Hematopoietic multipotent progenitor cell treated with erythropoietin and hydrocortisone succinate and interleukin-3 and kit ligand, for 6 days (in vitro differentiated cells): ENCODE measurements around the gene HNRNPM.

Experiments used
- DNase-seq: peaks from one replicate; pipeline ENCODE4 v3.0.0-alpha.2; 2015

The HNRNPM gene

DNA sequence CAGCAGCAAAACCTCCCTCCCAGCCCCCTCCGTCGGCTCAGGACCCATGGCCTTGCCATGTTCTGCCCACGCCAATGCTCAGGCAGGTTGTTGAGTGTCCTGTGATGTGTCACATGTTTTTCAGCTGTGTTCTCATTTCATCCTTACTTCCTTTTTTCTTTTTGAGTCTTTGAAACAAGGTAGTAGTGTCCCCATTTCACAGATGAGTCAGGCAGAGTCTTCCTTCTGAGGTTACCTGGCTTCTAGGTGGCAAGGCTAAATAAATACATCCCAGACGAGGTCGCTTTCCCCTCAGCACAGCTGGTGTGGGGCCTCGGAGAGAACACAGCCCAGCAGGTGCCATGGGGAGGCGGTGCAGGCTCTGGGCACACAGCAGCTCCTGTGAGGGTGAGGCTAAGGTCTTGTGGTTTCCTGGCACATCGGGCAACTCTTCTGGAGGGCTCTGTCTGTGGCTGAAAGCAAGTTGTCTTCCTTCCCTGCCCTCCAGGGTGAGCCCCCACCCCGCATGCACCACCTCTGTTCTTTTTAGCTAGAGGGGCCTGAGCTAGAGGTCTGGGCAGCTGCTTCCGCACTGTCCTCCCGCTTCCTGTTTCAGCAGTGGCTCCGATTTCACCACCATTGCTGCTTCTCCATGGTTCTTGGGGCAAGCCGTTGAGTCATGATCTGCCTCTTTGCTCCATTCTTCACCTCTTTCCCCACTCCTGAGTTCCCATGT, 42.5 kb downstream of the HNRNPM start:
- peak; percentile 78 for DNase-seq

- no peak for DNase-seq
These were observed 43.6 kb downstream of the HNRNPM start for GRCh38 chr19:8488365-8488764.

- no peak for DNase-seq
These were observed 45.0 kb downstream of the HNRNPM start for GRCh38 chr19:8489561-8490394.

GRCh38 chr19:8490395-8490760, 45.6 kb downstream of the HNRNPM start:
- DNase-seq: no peak

DNA sequence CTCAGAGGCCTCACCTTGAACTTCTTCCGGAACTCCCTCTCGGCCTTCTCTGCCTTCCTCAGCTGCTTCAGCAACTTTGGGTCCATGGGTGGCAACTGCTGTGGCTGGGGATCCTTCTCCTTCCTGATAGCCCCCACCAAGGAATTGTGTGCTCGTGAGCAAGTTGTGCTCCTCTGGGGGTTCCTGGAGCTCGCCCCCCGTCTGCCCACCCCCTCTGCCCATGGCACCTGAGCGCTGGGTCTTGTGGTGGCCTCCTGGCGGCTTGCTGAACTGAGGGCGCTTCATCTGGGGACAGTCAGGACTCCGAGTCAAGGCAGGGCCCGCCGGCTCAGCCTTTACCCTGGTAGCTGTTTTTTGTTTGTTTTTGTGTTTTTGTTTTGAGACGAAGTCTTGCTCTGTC, 46.1 kb downstream of the HNRNPM start:
- DNase-seq: no peak

GRCh38 chr19:8491574-8491973, 46.8 kb downstream of the HNRNPM start:
- DNase-seq: no peak

GRCh38 chr19:8494158-8494557, 49.4 kb downstream of the HNRNPM start:
- peak; percentile 66 for DNase-seq

DNA sequence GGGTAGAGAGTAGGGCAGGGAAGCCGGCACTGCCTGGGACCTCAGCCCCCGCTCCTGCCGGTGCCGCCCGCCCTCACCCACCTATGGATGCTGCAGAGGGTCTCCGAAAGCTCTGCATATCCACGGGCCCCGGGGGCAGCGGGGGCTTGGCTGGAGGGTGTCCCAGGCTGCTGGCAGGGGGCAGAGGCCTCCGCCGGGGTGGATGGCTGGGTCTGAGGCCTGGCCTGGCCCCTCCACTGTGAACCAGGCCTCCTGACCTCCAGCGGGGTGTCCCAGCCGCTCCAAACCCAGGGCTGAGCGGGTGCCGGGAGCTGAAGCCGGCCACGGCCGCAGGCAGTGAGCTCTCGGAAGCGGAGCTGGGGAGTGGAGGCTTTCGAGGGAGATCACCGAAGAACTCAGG, 53.5 kb downstream of the HNRNPM start:
- DNase-seq: no peak

DNA sequence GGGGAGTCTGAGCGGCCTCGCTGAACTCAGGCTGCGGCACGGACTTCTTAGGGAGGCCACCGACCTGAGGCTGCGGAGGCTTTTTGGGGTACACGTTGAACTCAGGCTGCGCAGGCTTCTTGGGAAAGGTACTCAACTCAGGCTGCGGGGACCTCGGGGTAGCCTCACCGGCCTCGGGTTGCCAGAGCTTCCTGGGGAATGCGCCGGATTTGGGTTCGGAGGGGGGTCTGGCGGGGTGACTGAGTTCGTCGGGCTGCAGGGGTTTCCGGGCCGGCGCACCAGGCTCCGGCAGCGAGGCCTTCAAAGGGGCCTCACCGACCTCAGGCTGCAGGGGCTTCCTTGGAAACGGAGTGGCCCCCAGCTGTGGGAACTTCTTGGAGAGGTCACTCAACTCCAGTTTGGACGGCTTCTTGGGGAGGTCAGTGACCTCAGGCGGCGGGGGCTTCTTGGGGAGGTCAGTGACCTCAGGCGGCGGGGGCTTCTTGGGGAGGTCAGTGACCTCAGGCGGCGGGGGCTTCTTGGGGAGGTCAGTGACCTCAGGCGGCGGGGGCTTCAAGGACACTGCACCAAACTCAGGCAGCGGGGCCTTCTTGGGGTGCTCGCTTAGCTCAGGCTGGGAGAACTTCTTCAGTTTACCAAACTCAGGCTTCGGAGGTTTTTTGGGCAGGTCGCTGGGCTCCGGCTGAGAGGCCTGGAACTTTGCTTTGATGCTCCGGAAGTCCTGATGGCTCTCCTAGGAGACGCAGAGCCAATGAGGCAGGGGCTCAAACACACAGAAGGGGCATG, 54.5 kb downstream of the HNRNPM start:
- DNase-seq: no peak

DNA sequence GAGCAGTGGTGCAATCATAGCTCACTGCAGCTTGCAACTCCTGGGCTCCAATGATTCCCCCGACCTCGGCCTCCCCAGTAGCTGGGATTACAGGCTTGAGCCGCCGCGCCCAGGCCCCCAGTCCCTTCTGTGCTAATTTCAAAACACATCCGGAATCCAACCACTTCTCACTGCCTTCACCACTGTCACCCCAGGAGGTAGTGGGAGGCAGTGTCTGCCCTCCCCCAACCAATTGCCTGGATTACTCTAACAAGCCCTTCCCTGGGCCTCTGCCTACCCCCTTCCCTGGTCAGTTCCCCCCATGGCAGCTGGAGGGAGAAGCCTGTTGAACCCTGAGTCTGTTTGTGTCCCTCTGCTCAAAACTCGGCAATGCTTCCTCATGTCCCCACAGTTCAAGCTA, 55.4 kb downstream of the HNRNPM start:
- peak; percentile 59 for DNase-seq

- DNase-seq: no peak
These were observed 56.7 kb downstream of the HNRNPM start for GRCh38 chr19:8501516-8501915.

GRCh38 chr19:8501981-8502380, 57.2 kb downstream of the HNRNPM start:
- DNase-seq: no peak

- DNase-seq: no peak
These were observed 58.7 kb downstream of the HNRNPM start for GRCh38 chr19:8503510-8503909.

DNA sequence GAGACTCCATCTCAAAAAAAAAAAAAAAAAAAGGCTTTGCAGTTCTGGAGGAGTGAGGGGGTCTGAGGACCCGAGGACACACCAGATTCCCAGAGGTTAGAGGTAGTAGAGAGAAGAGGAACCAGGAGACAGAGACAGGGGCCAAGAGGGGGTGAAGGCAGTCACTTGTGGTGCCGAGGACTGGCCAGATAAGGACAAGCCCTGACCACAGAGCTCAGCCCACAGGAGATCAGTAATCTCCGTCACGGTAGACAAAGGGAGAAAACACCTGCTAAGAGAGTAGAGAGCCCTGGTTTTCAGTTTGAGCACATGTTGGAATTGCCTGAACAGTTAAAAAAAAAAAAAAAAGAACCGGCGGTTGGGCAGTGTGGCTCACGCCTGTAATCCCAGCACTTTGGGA, 59.4 kb downstream of the HNRNPM start:
- peak; percentile 85 for DNase-seq

- no peak for DNase-seq
These were observed 60.1 kb downstream of the HNRNPM start for GRCh38 chr19:8504919-8505318.

DNA sequence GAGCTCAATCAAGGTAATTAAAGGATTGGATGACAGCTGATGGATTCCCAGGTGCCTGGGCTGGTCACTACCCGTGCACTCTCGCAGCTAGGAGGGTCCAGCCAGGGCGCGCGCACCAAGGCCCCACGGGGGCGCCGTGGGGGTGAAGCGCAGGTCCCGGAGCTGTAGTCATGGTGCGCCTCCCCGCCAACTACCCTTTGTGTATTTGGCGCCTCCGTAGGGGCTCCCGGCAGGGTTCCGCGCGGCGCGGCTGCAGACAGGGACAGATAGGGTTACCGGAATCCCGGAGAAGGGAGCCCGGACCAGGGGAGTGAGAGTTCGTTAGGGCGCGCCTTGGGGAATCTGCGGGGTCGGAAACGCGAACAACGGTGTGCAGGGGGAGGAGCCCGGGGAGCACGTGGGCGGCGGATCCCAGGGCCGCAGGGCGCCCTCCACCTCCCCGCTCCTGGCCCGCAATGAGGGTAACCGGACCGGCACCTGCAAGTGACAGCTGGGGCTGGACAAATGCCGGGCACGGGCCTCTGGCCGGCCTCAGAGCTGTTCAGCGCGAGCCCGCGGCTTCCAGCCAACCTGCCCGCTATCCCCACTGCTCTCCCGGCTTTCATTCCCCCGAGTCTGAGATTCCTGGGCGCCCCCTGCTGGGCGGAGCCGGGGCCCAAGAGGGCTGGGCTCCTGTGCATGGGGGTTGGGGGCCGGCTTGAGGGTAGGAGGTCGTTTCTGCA, 61.1 kb downstream of the HNRNPM start:
- DNase-seq: peak; percentile 75

DNA sequence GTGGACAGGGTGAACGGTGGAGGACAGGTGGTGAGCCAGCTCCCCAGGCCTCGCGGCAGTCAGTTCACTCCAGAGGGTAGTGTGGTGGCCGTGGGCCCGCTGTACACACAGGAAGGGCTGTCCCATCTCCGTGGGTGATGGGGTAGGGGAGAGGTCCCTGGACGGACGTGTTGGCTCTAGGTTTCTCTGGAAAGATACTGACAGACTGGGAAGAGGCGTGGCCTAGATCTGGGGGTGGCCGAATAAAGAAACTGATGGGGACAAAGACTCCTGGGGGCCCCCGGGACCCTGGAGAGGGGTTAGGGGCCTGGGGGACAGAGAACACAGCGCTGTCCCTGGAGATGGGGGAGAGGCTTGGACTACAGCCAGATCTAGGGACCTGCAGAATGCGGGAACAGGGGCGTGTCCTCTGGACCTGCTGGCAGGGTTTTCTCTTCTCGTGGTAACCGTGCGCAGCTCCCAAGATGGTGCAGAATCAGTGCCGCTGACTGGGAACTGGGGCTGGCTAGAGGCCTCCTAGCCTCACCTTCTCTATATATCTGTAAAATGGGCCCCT, 61.7 kb downstream of the HNRNPM start:
- no peak for DNase-seq

GRCh38 chr19:8510589-8511115, 65.9 kb downstream of the HNRNPM start:
- no peak for DNase-seq

GRCh38 chr19:8511573-8512101, 66.9 kb downstream of the HNRNPM start:
- DNase-seq: no peak

DNA sequence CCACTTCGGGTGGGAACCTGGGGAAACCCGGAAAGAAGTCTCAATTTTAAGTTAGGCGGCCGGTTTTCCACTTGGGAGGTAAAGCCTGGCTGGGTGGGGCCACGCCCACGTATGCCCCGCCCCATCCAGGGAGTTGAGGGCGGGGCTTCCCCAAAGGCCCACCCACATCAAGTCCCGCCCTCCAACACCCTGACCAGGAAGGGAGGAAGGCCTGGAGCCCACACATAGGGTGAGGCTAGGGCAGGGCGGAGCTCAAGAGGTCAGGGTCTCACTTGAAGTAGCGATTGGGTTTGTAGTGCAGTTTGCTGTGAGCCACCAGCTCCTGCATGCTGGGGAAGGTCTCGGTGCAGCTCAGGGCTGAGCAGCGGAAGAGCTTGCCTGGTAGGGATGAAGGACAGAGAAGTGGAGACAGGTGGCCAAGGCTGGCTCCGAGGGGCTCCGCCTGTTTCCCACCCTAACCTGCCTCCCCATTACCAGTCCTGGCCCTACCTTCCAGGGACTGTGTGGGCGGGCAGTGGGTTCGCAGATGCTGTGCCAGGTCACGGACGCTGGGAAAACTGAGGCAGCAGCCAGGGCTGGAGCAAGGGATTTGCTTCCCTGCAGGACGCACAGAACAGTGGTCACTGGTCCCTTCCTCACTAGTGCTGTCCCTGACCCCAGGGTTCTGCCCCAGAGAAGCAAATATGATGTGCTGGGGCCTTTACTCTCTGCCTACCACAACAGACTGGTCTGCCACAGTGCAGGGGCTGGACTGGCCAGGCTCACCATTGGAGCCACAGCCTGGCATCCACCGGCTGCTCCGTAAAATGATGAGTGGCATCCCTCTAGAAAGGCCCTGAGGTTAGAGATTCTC, 67.6 kb downstream of the HNRNPM start:
- peak; percentile 81 for DNase-seq

DNA sequence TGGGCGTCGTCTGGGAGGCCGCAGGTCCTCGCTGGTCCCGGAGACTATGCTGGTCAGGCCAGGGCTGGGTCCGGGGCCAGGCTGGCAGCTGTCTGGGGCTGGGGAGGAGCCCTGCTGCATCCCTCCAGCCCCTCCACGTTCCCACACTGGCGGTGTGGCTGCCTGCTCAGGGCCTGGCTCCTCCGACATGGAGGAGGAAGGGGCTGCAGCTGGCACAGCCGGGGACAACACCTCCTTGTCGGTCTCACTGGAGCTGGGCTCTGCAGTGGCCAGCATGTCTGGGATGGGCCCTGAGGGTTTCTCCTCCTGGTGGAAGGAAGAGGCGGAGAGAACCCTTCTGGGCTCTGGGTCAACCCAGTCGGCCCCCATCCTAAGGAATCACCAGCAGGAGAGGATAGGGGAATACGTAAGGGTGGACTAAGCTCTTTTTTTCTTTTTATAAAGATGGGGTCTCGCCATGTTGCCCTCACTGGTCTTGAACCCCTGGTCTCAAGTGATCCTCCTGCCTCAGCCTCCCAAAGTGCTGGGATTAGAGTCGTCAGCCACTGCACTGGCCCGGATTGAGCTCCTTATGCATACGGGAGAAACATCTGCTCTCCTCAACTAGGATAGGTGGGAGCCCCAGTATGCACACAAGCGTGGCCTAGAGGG, 68.4 kb downstream of the HNRNPM start:
- no peak for DNase-seq
